ENCODE results near the gene RAB15. TPM values are rescaled to one million over a fixed set of nuclear protein-coding genes. Genes with fewer than 3 reads are reported as not detected.

Gene RAB15
- polyA plus RNA-seq, 1 donor (not counting 4 experiments of a cell fraction or from before 2014, with no cell fraction given): 2.1 TPM

DNA sequence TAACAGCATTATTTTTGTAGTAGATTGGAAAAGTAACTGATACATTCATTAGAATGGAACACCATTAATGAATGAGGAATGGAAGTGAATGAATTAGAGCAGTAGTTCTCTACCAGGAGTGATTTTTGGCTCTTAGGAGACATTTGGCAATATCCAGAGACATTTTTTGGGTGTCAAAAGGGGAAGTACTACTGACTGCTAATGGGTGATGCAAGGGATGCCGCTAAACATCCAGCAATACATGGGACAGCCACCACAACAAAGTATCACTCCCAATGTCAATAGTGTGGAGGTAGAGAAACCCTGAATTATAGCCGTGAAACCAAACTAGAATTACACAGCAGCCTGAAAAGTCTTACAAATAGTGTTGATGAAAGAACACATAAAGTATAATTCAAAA lies 56.3 kb downstream of the RAB15 start:
- FAIRE-seq: no peak
- H3K79me2 ChIP-seq (ENCODE audit: control insufficient read depth, insufficient read depth, low read length): peaks cover 56% of the 10 kb centered on the region
- no peak for TF ChIP-seq EZH2 (IDR thresholded peaks at IDR 0.05; ENCODE audit: low read length)
- TF ChIP-seq CTCF (optimal IDR thresholded peaks at IDR 0.05 in 1 of 3, IDR thresholded peaks at IDR 0.05 in 1 of 3, conservative IDR thresholded peaks at IDR 0.05 in 1 of 3; ENCODE audit: extremely low read depth in 1 of 3, insufficient read depth in 2 of 3, low read length in 3 of 3): no peak
- no peaks in the 10 kb centered on the region for H3K9me3 ChIP-seq (ENCODE audit: control insufficient read depth, low read depth, low read length)
- H2AFZ ChIP-seq (ENCODE audit: control insufficient read depth, low read length): no peak overlapping the region
- DNase-seq (ENCODE audit: low read depth, low spot score): no peak
- no peaks in the 10 kb centered on the region for H3K9me1 ChIP-seq (ENCODE audit: control insufficient read depth, extremely low read depth, insufficient read depth, low read length)
- H3K4me2 ChIP-seq (ENCODE audit: control insufficient read depth, extremely low read depth, insufficient read depth, low read depth, low read length): peak overlapping the region; percentile 86
- no peaks in the 10 kb centered on the region for H3K27me3 ChIP-seq (ENCODE audit: control insufficient read depth, extremely low read depth, insufficient read depth, low read length)
- no peak overlapping the region for H3K27ac ChIP-seq (ENCODE audit: control insufficient read depth, insufficient read depth, low read length)
- H3K4me1 ChIP-seq (ENCODE audit: control insufficient read depth, extremely low read depth, insufficient read depth, low read length): peaks cover 17% of the 10 kb centered on the region
- no peak overlapping the region for H3K9ac ChIP-seq (ENCODE audit: control insufficient read depth, extremely low read depth, insufficient read depth, low read length)
- H3K36me3 ChIP-seq (ENCODE audit: control insufficient read depth in 2 of 2, extremely low read depth in 1 of 2, insufficient read depth in 2 of 2, low read length in 2 of 2): no peaks in the 10 kb centered on the region
- dilution Hi-C loops (cut with MboI; ENCODE audit: extremely low pct_ligation_motif_present, low sequenced_read_pairs): no loop called here
- H3K4me3 ChIP-seq (ENCODE audit: control insufficient read depth in 2 of 3, extremely low read depth in 1 of 3, insufficient read depth in 2 of 3, low read depth in 1 of 3, low read length in 3 of 3): no peak overlapping the region
- no peaks in the 10 kb centered on the region for H4K20me1 ChIP-seq (ENCODE audit: control insufficient read depth, extremely low read depth, insufficient read depth, low read length)

DNA sequence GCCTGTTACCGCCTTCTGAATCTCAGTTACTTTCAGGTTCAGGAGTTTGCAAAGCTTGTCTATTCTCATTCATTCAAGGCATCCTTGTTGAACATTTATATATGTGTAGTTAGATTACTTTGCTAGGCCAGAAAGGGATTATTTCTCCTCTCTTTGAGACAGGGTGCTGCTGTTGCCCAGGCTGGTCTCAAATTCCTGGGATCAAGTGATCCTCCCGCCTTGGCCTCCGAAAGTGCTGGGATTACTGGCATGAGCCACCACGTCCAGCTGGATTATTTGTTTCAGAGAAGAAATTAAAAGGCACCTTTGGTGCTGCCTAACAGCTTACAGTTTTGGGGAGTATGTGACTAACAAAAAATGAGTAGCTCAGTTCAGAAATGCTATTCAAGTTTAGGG lies 57.1 kb downstream of the RAB15 start:
- no peak for DNase-seq (ENCODE audit: low read depth, low spot score)
- H3K4me3 ChIP-seq (ENCODE audit: control insufficient read depth in 2 of 3, extremely low read depth in 1 of 3, insufficient read depth in 2 of 3, low read depth in 1 of 3, low read length in 3 of 3): peak overlapping the region; percentile 78 to 99 (median 81)
- peaks cover 49% of the 10 kb centered on the region for H3K79me2 ChIP-seq (ENCODE audit: control insufficient read depth, insufficient read depth, low read length)
- peak overlapping the region; percentile 86 for H3K4me2 ChIP-seq (ENCODE audit: control insufficient read depth, extremely low read depth, insufficient read depth, low read depth, low read length)
- no peaks in the 10 kb centered on the region for H3K9me3 ChIP-seq (ENCODE audit: control insufficient read depth, low read depth, low read length)
- no peaks in the 10 kb centered on the region for H3K36me3 ChIP-seq (ENCODE audit: control insufficient read depth in 2 of 2, extremely low read depth in 1 of 2, insufficient read depth in 2 of 2, low read length in 2 of 2)
- peak overlapping the region; percentile 97 for H3K9ac ChIP-seq (ENCODE audit: control insufficient read depth, extremely low read depth, insufficient read depth, low read length)
- H3K4me1 ChIP-seq (ENCODE audit: control insufficient read depth, extremely low read depth, insufficient read depth, low read length): peaks cover 17% of the 10 kb centered on the region
- no peaks in the 10 kb centered on the region for H4K20me1 ChIP-seq (ENCODE audit: control insufficient read depth, extremely low read depth, insufficient read depth, low read length)
- FAIRE-seq: no peak
- H3K27ac ChIP-seq (ENCODE audit: control insufficient read depth, insufficient read depth, low read length): peak overlapping the region; percentile 92
- no peak for TF ChIP-seq CTCF (optimal IDR thresholded peaks at IDR 0.05 in 1 of 3, IDR thresholded peaks at IDR 0.05 in 1 of 3, conservative IDR thresholded peaks at IDR 0.05 in 1 of 3; ENCODE audit: extremely low read depth in 1 of 3, insufficient read depth in 2 of 3, low read length in 3 of 3)
- TF ChIP-seq EZH2 (IDR thresholded peaks at IDR 0.05; ENCODE audit: low read length): no peak
- H3K9me1 ChIP-seq (ENCODE audit: control insufficient read depth, extremely low read depth, insufficient read depth, low read length): no peaks in the 10 kb centered on the region
- no peak overlapping the region for H2AFZ ChIP-seq (ENCODE audit: control insufficient read depth, low read length)
- dilution Hi-C loops (cut with MboI; ENCODE audit: extremely low pct_ligation_motif_present, low sequenced_read_pairs): no loop called here
- no peaks in the 10 kb centered on the region for H3K27me3 ChIP-seq (ENCODE audit: control insufficient read depth, extremely low read depth, insufficient read depth, low read length)

Measured in keratinocyte (primary cell).